Sigmoid colon (tissue), 4 donors: ENCODE data around the gene MTG2.

Source experiments
- CTCF ChIP-seq, 4 experiments: fragments of 450-650 bp in 3 of 4; fragments of 200-600 bp in 1 of 4; IDR thresholded peaks; one replicate each; pipeline ENCODE4 v1.5.1; 2016 to 2019; ENCODE audit warnings: antibody characterized with exemption in 4 of 4, mild to moderate bottlenecking in 3 of 4, moderate library complexity in 2 of 4
- EP300 ChIP-seq, 4 donors: sonication (generic); formaldehyde crosslinking; IDR thresholded peaks; one replicate each; pipeline ENCODE4 v1.6.1; 2017; ENCODE audit warnings: antibody characterized with exemption in 4 of 4

GRCh38 chr20:62202676-62203377 lies 20.0 kb downstream of the MTG2 start:
- no peak for TF ChIP-seq EP300 (IDR thresholded peaks at IDR 0.05)
- TF ChIP-seq CTCF (IDR thresholded peaks at IDR 0.05), result no peak
